Fibroblast of lung (primary cell): ENCODE measurements around the gene CFAP92. TPM values are rescaled to one million over a fixed set of nuclear protein-coding genes. Genes with fewer than 3 reads are reported as not detected.

Experiments
- DNase-seq, 2 donors: peaks; one replicate each; pipeline versions ENCODE4 v3.0.0 to v3.0.0-alpha.2; 2010; ENCODE audit warnings: low read depth in 2 of 2
- H2AFZ ChIP-seq: 2 replicates; pipeline ENCODE4 v1.5.1; 2012; ENCODE audit warnings: low read length, control low read depth, inconsistent platforms
- H3K27ac ChIP-seq: 2 replicates; pipeline ENCODE4 v1.5.1; 2011; ENCODE audit warnings: low read length, control low read depth; ENCODE audit not compliant: insufficient read depth
- H3K27me3 ChIP-seq: 2 replicates; pipeline ENCODE4 v1.5.1; 2011; ENCODE audit warnings: mild to moderate bottlenecking, low read length; ENCODE audit not compliant: control insufficient read depth, insufficient read depth
- H3K36me3 ChIP-seq: 2 replicates; pipeline ENCODE4 v1.5.1; 2011; ENCODE audit warnings: low read length; ENCODE audit not compliant: control insufficient read depth, insufficient read depth
- H3K4me1 ChIP-seq: 2 replicates; pipeline ENCODE4 v1.5.1; 2011; ENCODE audit warnings: low read length; ENCODE audit not compliant: control insufficient read depth, insufficient read depth; ENCODE audit errors: extremely low read depth
- H3K4me2 ChIP-seq: 2 replicates; pipeline ENCODE4 v1.5.1; 2011; ENCODE audit warnings: low read length, control low read depth; ENCODE audit not compliant: insufficient read depth; ENCODE audit errors: extremely low read depth
- H3K4me3 ChIP-seq, 4 experiments: fragments of 200-600 bp in 1 of 4; sonication (generic) in 1 of 4; replicated peaks in 1 of 4; 2 replicates each; pipeline ENCODE4 v1.5.1; 2011 to 2016; ENCODE audit warnings: low read length in 4 of 4, low read depth in 3 of 4, mild to moderate bottlenecking in 3 of 4, control low read depth in 2 of 4, inconsistent platforms in 1 of 4, mixed read lengths in 1 of 4; ENCODE audit not compliant: insufficient read depth in 1 of 4; ENCODE audit errors: control extremely low read depth in 1 of 4
- H3K79me2 ChIP-seq: 2 replicates; pipeline ENCODE4 v1.5.1; 2012; ENCODE audit warnings: mild to moderate bottlenecking, low read length, inconsistent platforms; ENCODE audit not compliant: control insufficient read depth, insufficient read depth
- H3K9ac ChIP-seq: 2 replicates; pipeline ENCODE4 v1.5.1; 2011; ENCODE audit warnings: mild to moderate bottlenecking, low read length, control low read depth; ENCODE audit not compliant: insufficient read depth
- H3K9me3 ChIP-seq: 2 replicates; pipeline ENCODE4 v1.5.1; 2012; ENCODE audit warnings: low read depth, low read length; ENCODE audit not compliant: control insufficient read depth, insufficient read depth
- H4K20me1 ChIP-seq: 2 replicates; pipeline ENCODE4 v1.5.1; 2011; ENCODE audit warnings: low read length; ENCODE audit not compliant: control insufficient read depth, insufficient read depth; ENCODE audit errors: extremely low read depth
- EZH2 ChIP-seq: IDR thresholded peaks from 2 replicates; pipeline ENCODE4 v1.5.1; 2012; ENCODE audit warnings: low read length, control low read depth, mild to moderate bottlenecking; ENCODE audit errors: missing control alignments
- polyA plus RNA-seq, 2 donors: library from polyadenylated mRNA; depleted of rRNA in 1 of 2; stranded (reverse) in 1 of 2; unstranded in 1 of 2; fragments of >200 nt; gene quantifications; 2 replicates each; pipeline ENCODE4 v1.2.1, GENCODE V29; 2011 to 2012; ENCODE audit warnings: missing spikeins in 1 of 2
- total RNA-seq: library from RNA; depleted of rRNA; stranded (reverse); fragments of >200 nt; gene quantifications from 2 replicates; pipeline ENCODE4 v1.2.1, GENCODE V29; 2014
- TF ChIP-seq, protein P1 (sequence below), 2 donors: IDR thresholded peaks in 1 of 2; conservative IDR thresholded peaks in 1 of 2; 1 replicate in 1 of 2; 2 replicates in 1 of 2; pipeline ENCODE4 v1.5.1; 2011 to 2012; ENCODE audit warnings: low read length in 2 of 2, control low read depth in 1 of 2, inconsistent platforms in 1 of 2, low read depth in 1 of 2, mild to moderate bottlenecking in 1 of 2

CFAP92 gene
- total and polyA plus RNA-seq, 2 donors (not counting 1 experiment from before 2014, with no cell fraction given) = 0.07 TPM; not detected in 1

DNA sequence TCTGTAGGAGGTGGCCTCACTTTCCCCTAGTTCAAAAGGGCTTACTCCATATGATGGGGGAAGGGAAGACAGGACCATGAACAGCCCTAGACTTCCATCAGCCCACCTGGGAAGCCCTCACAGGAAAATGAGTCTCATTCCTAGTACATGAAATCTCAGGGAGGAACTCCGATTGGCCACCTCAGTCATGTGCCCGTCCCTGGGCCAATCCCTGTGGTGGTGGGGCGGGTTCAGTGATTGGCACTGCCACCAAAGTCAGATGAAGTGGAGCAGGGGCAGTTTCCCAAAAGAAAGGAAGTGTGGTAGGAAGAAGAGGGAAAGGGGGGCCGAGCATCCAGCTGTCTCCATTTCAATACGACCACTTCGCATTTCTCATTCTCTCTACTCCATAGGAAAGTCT is 40.8 kb upstream of the CFAP92 start:
- TF ChIP-seq, protein P1, sequence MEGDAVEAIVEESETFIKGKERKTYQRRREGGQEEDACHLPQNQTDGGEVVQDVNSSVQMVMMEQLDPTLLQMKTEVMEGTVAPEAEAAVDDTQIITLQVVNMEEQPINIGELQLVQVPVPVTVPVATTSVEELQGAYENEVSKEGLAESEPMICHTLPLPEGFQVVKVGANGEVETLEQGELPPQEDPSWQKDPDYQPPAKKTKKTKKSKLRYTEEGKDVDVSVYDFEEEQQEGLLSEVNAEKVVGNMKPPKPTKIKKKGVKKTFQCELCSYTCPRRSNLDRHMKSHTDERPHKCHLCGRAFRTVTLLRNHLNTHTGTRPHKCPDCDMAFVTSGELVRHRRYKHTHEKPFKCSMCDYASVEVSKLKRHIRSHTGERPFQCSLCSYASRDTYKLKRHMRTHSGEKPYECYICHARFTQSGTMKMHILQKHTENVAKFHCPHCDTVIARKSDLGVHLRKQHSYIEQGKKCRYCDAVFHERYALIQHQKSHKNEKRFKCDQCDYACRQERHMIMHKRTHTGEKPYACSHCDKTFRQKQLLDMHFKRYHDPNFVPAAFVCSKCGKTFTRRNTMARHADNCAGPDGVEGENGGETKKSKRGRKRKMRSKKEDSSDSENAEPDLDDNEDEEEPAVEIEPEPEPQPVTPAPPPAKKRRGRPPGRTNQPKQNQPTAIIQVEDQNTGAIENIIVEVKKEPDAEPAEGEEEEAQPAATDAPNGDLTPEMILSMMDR (conservative IDR thresholded peaks at IDR 0.05 in 1 of 2, IDR thresholded peaks at IDR 0.05 in 1 of 2; ENCODE audit: low read depth in 1 of 2, low read length in 2 of 2) = no peak
- TF ChIP-seq EZH2 = no peak
- Histone ChIP-seq H4K20me1 (no peaks in the 10 kb centered on the region), H3K4me1 (no peaks in the 10 kb centered on the region), H3K9me3 (no peaks in the 10 kb centered on the region), H3K4me2 (no peak overlapping the region), H3K79me2 (no peaks in the 10 kb centered on the region), H3K36me3 (no peaks in the 10 kb centered on the region), H2AFZ (no peak overlapping the region), H3K4me3 (no peak overlapping the region), H3K27me3 (peaks cover 9% of the 10 kb centered on the region), H3K9ac (no peak overlapping the region), H3K27ac (no peak overlapping the region)
- no peak for DNase-seq

DNA sequence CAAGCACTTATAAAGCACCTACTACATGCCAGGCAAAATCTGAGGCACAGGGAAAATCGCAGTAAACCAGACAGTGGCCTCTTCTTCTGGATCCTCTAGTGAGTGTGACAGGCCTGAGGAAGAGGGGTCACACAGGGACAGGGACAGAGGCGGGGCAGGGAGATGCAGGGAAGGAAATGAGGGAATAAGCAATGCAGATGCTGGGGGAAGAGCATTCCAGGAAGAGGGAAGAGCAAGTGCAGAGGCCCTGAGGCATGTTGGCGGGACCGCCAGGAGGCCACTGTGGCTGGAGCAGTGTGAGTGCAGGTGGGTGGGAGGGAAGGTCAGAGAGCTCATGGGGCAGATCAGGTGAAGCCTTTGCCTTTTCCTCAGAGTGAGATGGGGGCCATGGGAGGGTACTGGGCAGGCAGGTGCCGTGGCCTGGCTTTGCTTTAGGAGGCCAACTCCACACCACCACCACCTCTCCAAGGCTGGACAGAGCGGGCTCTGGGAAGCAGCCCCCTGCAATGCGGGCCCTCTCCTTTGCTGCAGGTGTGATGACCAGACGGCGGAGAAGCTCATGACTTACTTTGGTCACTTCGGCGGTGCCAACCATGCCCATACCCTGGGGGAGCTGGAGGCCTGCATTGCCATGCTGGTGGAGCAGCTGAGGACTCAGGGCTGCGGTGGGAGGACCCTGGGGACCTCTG is 39.9 kb upstream of the CFAP92 start:
- Histone ChIP-seq H3K36me3 (no peaks in the 10 kb centered on the region), H3K4me2 (no peak overlapping the region)

DNA sequence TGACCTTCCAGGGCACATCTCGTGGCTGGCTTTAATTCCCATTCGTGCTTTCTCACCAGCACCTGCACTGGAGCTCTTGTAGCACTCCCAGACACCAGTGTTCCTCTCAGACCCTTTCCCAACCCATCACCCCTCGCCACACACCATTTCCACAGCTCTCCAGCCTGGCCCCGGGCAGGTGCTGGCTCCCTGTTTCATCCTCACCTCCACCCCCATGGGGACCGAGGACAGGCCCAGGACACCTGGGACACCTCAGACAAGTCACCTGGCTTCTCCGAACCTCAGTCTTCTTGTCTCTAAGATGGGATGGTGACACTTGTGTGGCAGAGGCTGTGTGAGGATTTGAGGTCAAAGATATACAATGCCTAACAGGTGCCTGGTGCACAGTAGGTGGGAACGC is 39.3 kb upstream of the CFAP92 start:
- H3K4me3 ChIP-seq = no peak overlapping the region
- peaks cover 9% of the 10 kb centered on the region for H3K27me3 ChIP-seq
- no peaks in the 10 kb centered on the region for H4K20me1 ChIP-seq
- no peak overlapping the region for H3K27ac ChIP-seq
- H3K4me1 ChIP-seq = no peaks in the 10 kb centered on the region
- H3K9me3 ChIP-seq = no peaks in the 10 kb centered on the region
- DNase-seq = no peak
- H3K4me2 ChIP-seq = no peak overlapping the region
- no peak overlapping the region for H2AFZ ChIP-seq
- H3K36me3 ChIP-seq = no peaks in the 10 kb centered on the region
- H3K79me2 ChIP-seq = no peaks in the 10 kb centered on the region
- H3K9ac ChIP-seq = no peak overlapping the region
- TF ChIP-seq EZH2 = no peak
- TF ChIP-seq, protein P1 (conservative IDR thresholded peaks at IDR 0.05 in 1 of 2, IDR thresholded peaks at IDR 0.05 in 1 of 2; ENCODE audit: low read depth in 1 of 2, low read length in 2 of 2) = no peak

More for the DNA sequence above, 39.9 kb upstream of the CFAP92 start:
- no peak overlapping the region for H3K9ac ChIP-seq
- no peaks in the 10 kb centered on the region for H3K4me1 ChIP-seq
- H4K20me1 ChIP-seq = no peaks in the 10 kb centered on the region
- no peaks in the 10 kb centered on the region for H3K9me3 ChIP-seq
- no peak overlapping the region for H3K4me3 ChIP-seq
- TF ChIP-seq EZH2 = no peak
- TF ChIP-seq, protein P1 (conservative IDR thresholded peaks at IDR 0.05 in 1 of 2, IDR thresholded peaks at IDR 0.05 in 1 of 2; ENCODE audit: low read depth in 1 of 2, low read length in 2 of 2) = no peak
- H2AFZ ChIP-seq = no peak overlapping the region
- no peak overlapping the region for H3K27ac ChIP-seq
- no peak for DNase-seq
- peaks cover 9% of the 10 kb centered on the region for H3K27me3 ChIP-seq
- H3K79me2 ChIP-seq = no peaks in the 10 kb centered on the region
